ENCODE measurements around the gene SRD5A3.

DNA sequence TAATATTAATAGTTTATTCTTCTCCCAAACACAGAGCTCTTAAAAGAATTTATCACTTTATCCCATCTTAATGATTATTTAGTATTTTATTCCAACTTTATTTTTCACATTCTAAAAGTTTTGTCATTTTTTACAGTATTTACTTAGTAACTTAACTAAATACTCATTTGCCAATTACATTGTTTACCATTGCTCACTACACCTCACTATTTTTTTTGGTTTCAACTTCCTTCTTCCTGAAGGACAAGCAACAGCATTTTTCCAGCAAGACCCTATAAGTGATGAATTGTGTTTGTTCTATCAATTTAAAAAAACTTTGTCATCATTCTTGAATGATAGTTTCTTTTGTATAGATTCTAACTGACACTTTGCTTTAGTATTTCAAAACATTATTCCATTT lies 19.4 kb upstream of the SRD5A3 start:
- TF ChIP-seq, protein P1, sequence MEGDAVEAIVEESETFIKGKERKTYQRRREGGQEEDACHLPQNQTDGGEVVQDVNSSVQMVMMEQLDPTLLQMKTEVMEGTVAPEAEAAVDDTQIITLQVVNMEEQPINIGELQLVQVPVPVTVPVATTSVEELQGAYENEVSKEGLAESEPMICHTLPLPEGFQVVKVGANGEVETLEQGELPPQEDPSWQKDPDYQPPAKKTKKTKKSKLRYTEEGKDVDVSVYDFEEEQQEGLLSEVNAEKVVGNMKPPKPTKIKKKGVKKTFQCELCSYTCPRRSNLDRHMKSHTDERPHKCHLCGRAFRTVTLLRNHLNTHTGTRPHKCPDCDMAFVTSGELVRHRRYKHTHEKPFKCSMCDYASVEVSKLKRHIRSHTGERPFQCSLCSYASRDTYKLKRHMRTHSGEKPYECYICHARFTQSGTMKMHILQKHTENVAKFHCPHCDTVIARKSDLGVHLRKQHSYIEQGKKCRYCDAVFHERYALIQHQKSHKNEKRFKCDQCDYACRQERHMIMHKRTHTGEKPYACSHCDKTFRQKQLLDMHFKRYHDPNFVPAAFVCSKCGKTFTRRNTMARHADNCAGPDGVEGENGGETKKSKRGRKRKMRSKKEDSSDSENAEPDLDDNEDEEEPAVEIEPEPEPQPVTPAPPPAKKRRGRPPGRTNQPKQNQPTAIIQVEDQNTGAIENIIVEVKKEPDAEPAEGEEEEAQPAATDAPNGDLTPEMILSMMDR (IDR thresholded peaks at IDR 0.05; ENCODE audit: low read depth, low read length) = no peak
- TF ChIP-seq EZH2phosphoT487 (IDR thresholded peaks at IDR 0.05; ENCODE audit: low read depth) = no peak
